Hematopoietic multipotent progenitor cell treated with erythropoietin and hydrocortisone succinate and interleukin-3 and kit ligand, for 8 days (in vitro differentiated cells): ENCODE data around the gene OSBP2.

Experiments
- DNase-seq: peaks from one replicate; pipeline ENCODE4 v3.0.0-alpha.2; 2015

The OSBP2 gene

DNA sequence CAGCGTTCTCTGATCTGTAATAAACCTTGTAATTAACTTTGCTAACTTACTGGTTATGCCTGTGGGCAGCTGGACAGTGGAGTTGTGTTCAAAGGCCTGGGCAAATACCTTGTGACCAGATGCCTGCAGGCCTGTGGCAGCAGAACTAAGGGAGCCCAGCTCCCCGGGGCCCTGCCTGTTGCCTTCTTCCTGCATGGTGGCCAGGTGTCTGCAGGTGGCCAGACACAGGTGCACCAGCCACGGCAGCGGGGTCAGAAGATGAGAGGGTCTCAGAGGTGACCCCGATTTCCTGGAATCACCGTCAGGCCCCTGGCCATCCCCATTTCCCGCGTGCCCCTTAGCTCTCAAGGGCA is 127.2 kb downstream of the OSBP2 start:
- DNase-seq = no peak

DNA sequence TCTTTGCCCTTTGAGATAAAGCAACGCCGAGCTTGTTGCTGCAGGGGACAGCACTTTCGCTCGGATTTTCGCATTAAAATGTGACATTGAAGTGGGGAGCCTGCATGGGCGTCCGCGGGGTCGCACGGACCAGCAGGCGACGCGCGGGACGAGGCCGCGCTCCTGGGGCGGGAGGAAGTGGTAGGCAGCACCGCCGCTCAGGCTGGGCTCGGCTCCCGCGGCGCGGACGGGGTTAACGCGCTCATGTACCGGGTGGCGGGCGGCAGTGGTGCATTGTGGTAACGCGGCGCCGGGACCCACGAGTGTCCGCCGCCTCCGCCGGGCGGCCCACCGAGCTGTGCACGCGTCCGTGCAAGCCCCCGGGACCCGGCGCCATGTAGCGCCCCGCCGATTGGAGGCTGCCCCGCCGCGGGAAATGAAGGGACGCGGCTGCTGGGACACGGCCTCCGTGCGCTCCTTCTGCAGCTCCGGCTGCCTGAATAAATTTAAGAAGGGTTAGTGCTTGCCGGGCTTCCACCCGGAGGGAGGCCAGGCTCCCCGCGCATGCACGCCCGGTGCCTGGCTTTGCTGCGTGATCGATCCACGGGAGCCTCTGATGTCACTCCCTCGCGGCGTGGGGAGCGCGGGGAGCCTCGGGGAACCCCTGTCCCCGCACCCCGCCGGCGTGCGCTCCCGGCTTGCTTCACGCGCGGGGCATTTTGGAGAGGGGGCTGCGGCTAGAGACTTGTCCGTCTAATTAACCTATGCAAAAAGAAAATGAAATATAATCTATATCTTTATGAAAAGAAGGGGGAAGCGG is 127.7 kb downstream of the OSBP2 start:
- DNase-seq = no peak

DNA sequence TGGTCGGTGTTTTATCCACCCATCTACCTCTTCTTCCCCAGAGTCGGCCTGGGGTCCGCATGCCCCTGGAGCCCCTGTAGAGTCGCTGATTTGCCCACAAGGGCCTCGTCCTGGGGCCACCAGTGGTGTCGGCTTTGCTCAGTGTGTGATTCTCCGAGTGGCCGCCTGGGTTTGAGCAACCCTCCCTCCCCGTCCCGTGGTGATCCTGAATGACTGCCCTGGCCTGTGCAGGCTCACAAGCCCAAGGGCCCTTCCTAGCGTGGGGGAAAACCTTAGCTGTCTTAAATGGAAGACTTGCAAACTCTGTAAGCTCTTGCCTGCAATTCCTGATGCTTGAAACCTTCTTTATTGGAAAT is 128.3 kb downstream of the OSBP2 start:
- DNase-seq = no peak

DNA sequence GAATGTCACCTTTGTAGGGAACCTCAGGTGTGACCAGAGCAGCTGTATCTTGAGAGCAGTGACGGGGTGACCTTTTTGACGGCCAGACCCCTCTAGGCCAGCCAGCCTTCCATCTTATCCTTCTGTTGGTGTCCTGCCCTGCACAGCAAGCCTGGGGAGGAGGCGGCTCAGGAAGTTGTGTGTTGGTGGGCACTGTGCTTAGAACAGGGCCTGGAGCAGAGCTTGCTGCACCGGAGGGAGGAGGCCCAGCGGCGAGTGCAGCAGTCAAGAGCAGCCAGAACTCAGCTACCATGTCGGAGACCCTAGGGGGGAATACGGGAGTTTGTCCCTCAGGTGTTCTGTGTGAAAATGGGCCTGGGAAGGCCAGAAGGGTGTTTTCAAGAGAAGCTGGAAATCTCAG is 129.4 kb downstream of the OSBP2 start:
- DNase-seq = no peak

DNA sequence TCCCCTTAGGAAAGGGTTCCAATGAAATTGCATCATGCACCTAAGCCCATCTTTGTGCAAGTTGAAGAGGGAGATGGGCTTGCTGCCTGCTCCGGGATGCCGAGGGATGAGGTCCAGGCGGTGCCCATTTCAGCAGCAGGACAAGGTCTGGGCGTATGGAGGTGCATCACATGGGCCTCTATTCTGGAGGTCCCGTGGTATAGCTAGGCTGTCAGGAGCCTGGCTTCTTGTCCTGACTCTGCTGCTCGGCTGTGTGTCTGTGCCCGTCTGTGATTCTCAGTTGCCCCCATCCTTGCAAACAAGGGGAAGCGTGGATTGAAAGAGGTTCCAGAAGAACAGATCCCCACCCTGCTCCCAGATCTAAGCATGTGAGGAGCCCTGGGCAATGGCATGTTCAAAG is 130.0 kb downstream of the OSBP2 start:
- DNase-seq = no peak

DNA sequence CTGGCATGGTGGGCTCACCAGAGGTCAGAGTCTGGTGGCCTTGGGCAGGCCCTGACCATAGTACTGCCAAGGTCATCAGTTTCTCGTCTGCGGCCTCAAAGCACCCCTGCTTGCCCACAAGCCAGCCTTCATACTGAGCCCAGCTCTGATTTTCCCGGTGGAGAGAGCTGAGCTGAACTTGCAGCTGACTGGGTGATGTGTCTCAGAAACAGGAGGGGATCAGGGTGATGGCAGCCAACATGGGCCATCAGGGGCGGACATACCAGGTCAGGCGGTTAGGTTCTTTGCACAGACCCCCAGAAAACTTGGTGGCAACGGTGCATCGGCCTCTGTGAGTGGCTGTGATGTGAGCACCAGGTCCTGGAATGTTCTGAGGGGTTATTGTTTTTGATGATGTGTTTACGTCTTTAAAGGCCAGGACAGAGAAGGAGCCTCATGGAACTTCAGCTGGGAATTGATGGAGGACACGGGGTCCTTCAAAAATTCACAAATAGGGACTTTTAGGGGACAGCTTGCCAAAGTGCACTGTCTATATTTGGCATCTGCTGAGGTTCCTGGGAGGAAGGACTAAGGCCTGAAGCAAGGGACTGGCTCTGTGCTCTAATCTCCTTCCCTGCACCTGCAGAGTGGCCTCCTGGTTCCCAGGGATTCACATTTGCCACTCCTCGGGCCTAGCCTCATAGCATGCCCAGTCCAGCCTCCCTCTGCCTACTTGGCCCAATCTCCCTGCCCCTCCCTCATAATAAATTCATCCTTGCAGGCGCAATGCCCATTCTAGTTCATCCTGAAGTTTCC is 131.2 kb downstream of the OSBP2 start:
- DNase-seq = no peak

DNA sequence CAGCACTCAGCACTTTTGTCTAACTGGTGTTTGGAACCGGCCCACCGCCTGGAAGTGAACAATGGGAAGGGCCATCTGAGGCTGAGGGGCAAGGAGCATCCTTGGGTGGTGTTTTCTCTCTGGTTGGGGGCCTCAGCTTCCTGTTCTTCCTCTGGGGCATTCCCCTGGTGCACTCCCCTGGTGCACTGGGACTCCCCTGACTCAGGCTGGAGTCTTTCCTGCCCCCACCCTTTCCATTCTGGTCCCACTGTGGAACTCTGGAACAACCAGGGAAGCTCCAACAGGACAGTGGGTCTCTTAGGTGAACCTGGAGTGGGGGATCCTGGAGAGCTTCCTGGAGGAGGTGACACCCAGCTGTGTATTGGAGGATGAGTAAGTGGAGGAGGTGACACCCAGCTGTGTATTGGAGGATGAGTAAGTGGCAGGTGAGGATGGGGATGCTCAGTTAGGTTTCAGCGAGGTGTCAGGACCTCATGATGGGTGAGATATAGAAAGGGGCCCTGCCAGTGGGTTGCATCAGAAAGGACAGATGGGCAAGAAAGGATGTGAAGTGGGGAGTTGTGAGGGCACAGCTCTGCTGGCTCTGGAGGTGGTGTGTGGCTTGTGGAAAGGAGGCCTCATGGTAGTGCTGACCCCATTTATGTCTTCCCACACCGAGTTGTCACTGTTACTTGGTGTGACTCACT is 132.1 kb downstream of the OSBP2 start:
- DNase-seq = no peak

DNA sequence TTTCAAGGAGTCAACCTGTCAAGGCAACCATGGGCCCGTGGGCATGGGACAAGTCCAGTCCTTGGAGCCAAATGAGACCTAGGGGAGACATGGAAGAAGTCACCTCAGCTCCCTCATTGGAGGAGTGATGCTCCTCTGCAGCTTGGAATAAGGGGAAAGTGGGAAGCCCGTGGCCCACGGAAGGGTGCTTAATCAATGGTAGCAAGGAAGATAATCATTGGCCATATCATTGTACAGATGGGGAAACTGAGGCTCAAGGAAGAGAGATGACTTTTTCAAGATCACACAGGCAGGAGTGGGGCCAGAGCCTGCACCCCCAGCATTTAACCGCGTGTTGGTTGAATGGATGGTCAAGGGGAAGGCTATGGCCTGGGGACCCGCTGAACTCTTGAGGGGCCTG is 133.0 kb downstream of the OSBP2 start:
- DNase-seq = no peak

DNA sequence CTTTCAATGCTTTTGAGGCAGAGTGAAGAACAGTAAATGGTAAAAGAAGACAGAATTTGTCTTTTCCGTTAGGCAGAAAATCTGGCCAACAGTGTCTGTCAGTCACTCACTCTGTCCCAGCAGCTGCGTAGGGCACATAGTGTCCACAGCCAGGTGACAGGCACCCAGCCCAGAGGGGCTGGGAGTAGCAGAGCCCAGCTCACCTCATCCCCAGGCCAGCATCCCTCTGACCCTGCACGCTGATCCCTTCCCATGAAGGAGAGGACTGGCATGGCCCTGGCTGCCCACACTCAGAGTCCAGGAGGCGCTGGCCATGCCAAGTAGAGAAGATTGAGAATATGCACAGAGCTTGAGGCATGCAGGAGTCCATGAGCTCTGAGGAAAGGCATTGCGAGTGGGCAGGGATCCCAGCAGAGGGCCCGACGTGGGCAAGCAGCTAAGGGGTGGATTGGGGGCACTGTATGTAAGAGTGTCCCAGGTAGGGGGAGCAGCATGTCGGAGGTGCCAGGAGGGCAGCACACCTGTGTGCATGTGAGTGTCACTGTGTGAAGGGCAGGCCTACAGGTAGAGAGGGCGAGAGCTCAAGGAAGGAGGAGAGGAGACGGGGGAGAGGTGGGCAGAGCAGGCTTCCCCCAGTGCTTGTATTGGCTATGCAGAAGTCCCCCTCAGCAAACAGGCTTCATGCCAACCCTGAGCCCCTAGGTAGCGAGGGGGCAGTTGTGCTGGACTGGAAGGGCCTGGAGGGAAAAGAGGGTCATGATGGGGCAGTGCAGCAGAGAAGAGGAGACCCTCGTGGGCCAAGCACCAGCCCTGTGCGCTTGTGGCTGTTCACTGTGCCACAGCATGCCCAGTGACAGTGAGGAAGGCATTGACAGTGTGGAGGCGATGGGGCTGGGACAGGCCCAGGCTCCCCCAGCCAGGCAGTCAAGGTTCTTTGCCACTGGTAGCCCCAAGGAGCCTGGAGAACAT is 133.8 kb downstream of the OSBP2 start:
- DNase-seq = no peak

DNA sequence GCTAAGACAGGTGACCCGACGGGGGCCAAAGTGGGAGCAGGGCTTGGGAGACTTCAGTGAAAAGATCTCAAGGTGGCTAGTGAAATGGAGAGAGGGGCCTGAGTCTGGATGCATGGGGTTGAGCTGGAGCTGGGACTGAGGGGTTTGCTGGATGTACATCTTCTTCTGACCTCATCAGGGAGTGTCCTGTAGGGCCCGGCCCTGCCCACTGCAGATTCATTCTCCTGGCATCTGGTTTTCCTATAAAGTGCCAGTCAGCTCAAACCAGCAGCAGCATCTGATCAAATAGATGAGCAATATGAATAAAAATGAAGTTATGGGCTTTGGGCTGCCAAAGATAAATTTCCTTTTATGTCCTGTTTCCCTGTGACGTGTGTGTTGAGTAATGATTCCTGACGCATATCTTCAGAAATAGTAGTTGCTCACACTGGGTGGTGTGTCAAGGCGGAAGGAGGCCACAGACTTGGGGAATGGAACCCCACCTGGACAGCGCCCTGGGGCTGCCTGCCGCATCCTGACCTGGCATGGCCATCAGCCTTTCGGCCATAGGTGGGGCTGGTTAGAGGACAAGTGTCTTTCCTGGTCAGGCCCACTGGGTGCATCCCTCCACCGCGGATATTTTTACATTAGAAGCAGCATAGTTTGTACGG is 135.4 kb downstream of the OSBP2 start:
- no peak for DNase-seq

DNA sequence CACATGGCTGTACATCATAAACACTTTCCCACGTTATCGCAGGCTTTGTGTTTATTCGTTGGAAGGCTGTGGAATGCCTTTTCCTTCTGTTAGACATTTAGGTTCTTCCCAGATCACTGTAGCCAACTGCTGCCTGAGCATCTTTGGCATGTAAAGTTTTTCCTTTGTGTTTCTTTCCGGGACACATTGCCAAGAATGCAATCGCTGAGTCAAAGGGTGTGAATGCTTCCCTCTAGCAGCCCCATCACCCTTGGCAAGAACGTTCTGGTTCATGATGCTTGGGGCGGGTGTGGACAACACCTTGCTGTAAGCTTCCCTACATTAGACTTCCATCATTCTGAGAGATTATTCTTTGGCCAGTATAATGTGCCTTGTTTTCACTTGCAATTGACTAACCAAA is 136.2 kb downstream of the OSBP2 start:
- DNase-seq = no peak

DNA sequence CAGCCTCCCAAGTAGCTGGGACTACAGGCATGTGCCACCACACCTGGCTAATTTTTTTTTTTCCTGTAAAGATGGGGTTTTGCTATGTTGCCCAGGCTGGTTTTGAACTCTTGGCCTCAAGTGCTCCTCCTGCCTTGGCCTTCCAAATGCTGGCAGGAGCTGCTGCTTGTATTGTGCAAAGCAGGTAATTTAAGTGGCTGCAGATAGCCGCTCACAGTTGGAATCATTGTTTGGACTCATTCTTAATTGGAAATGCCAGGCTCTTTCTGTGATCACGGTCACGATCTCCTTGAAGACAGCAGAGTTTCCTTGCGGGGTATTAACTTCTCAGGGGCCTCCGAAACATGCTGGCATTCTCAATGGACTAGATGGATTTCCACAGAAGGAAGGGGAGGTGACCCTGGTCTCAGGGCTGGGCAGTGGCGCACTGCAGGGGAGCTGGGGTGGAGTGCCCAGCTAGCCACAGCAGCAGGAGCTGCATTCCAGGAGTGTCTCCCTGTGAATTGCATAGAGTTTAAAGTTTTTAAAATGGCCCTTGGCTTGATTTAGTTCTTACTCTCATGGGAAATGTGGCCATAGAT is 137.8 kb downstream of the OSBP2 start:
- DNase-seq = no peak

DNA sequence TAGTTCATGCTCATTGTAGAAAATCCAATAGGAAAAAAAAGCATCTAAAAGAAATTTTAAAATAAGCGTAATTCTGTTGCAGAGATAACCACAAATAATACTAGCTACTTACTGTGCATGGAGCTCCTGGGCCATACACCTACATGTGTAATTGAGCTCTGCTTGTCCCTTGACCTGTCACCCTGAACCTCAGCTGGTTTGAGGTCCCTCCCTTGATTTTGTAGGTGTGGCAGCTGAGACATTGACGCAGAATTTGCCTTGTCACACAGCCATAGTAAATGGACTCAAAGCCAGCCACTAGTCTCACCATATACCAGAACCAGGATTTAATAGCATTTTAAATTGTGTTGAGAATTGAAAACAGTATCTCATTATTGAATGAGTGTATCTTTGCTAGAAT is 138.6 kb downstream of the OSBP2 start:
- DNase-seq = no peak

DNA sequence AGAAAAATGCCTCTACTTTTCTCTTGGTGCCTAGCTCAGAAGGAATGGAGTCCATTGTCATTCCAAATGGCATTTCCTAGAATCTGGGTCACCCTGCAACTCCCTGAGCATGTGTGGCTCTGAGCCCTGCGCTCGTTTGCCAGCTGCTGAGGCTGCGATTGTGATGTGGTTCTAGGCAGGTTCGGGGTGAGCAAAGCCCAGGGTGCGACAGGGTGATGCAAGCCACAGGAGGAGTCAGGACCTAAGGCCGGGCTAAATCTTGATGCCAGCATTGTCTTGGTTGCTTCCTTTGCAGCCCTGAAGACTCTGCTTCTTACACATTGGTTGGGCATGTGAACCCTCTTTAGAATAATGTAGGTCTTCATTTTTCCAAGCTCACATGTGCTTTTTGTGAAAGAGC is 142.9 kb downstream of the OSBP2 start:
- no peak for DNase-seq

DNA sequence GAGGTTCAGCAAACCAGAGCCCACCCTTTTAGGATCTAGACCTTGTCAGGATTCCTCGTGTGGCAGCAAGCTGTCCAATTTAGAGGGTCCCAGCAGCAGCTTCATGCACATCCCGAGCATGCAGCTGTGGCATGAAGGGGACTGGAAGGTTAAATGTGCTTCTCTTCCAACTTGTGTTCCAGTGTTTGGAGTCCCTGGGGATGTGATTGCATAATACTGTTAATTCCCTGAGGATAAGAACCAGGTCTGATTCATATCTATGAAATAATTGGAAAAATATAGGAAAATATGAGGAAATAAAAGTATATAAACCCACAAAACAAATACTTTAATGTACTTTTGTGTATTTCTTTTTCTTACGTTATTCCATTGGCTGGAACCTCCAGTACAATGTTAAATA is 143.4 kb downstream of the OSBP2 start:
- DNase-seq = no peak

DNA sequence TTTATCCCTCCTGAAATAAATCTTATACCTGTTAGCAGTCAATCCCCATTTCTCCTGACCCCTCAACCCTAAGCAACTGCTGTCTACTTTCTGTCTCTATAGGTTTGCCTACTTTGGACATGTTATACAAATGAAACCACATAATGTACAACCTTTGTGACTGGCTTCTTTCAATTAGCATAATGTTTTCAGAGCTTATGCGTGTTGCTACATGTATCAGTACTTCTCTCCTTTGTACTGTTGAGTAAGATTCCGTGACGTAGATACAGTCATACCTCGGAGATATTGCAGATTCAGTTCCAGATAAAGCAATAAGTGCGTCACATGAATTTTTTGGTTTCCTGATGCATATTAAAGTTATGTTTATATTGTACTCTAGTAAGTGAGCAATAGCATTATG is 146.6 kb downstream of the OSBP2 start:
- DNase-seq = no peak

DNA sequence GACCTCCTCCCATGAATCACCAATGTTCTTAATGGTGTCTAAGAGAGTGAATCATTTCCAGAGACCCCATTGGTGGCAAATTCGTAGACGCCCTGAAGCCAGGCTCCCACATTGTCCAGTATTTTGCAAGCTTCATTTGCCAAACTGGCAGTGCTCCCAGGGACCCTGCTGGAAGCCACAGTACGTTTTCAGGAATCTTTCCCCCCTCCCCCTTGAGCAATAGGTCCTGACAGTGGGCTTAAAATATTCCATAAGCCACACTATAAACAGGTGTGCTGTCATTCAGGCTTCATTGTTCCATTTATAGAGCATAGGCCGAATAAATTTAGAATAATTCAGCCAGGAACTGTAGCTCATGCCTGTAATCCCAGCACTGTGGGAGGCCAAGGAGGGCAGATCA is 148.6 kb downstream of the OSBP2 start:
- DNase-seq = no peak

DNA sequence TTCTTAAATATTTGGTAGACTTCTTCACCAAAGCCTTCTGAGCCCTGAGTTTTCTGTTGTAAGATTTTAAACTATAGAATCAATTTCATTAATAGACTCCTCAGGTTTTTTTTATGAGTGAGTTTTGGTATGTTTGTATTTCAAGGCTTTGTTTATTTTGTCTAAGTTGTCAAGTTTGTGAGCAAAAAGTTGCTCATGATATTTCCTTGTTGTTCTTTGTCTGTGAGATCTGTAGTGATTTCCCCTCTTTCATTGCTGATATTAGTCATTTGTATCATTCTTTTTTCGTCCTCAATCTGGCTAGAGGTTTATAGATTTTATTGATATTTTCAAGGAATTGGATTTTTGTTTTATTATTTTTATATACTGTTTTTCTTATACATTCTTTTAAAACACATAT is 152.9 kb downstream of the OSBP2 start:
- DNase-seq = no peak

DNA sequence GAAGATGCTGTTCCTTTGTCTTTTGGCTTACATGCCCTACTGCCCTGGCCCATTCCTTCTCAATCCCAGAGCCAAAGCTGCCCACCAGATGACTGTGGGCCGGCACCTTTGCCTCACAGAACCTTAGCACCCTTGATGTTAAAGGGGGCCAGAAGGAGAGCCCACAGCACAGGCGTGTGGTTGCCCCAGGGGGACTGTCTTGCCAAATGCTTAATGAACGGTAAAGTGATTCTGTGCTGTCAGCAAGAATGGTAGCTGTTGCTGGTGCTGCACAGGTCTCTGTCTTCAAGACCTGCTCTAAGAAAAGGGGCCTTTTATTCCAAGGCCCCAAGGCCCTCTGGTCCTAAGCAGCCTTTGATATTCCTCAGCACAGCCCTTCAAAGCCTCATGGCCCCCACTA is 160.6 kb downstream of the OSBP2 start:
- DNase-seq = no peak

DNA sequence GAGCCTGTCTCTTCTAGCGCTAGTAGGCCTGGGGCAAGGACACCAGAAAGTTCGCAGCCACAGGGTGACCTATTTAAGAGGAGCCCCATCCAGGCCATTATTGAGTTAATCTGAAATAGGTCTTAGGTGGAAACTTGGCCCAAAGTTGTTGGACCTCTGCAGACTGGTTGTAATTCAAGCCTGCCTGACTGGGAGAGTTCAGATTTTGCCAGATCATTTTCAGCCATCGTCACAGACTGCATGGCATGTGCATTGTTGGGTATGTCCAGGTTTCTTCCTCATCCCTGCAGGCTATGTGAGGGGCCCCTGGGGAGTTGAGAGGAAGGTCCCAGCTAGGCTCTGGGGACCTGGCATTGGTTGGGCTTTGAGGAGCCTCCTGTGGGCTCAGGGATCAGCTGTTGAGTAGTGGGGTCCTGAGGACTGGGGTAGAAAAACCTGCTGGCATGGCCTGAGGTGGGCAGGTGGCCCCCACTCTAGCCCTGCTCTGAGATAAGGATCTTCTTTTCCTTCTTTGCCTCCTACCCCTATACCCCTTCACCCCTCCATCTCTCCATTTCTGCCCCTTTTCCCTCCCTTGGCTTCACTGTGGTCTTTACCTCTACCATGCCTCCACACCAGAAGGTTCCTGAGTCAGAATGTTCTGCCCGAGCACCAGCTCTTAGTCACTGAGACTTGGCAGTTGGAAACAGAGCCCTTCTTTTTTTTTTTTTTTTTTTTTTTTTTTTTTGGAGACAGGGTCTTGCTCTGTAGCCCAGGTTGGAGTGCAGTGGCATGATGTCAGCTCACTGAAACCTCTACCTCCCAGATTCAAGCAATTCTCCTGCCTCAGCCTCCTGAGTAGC is 161.2 kb downstream of the OSBP2 start:
- DNase-seq = no peak
